ENCODE data around the gene MRPL53. TPM values are rescaled to one million over a fixed set of nuclear protein-coding genes. Genes with fewer than 3 reads are reported as not detected.

MRPL53 gene
- total RNA-seq, 4 donors from 2014 or later, result 26.5 to 48.7 (median 41.5) TPM

GRCh38 chr2:74511104-74511989 is 38.9 kb upstream of the MRPL53 start:
- H3K36me3 ChIP-seq, result no peaks in the 10 kb centered on the region
- DNase-seq (no peak), ATAC-seq (no peak)
- no peaks in the 10 kb centered on the region for H3K9me3 ChIP-seq
- peaks cover 55 to 69% (median 66%) of the 10 kb centered on the region in 3 donors for H3K27me3 ChIP-seq
- no peak overlapping the region for H3K27ac ChIP-seq
- peaks cover 17 to 27% of the 10 kb centered on the region in 2 donors for H3K4me1 ChIP-seq
- TF ChIP-seq POLR2A (IDR thresholded peaks at IDR 0.05), result no peak
- no peak for TF ChIP-seq CTCF (IDR thresholded peaks at IDR 0.05 in 4 of 5, conservative IDR thresholded peaks at IDR 0.05 in 1 of 5)
- in situ Hi-C loops (cut with MboI; ENCODE audit: low sequenced_read_pairs in 4 of 4), result no loop called here
- H3K4me3 ChIP-seq, result no peak overlapping the region
- intact Hi-C loops (cut with DNase I; ENCODE audit: low total_unique reads), result no loop called here

DNA sequence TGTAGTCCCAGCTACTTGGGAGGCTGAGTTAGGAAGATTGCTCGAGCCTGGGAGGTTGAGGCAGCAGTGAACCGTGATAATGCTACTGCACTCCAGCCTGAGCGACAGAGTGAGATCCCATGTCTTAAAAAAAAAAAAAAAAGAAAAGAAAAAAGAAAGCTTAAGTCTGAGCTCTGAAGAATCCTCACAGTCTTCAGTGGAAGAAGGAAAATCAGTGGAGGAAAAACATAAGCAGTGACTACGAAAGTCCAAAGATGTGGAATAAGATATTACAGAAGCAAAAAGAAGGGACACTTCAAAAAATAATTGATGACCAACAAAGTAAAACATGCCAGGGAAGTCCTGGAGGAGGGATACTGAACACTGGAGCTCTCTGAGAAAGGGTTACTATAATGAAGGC is 37.8 kb upstream of the MRPL53 start:
- ATAC-seq (no peak), DNase-seq (no peak)
- no peak overlapping the region for H3K4me3 ChIP-seq
- H3K36me3 ChIP-seq, result peaks cover 0 to 10% of the 10 kb centered on the region in 2 donors
- in situ Hi-C loops (cut with MboI; ENCODE audit: low sequenced_read_pairs in 4 of 4) (no loop called here), intact Hi-C loops (cut with DNase I; ENCODE audit: low total_unique reads) (no loop called here)
- peaks cover 21 to 32% of the 10 kb centered on the region in 2 donors for H3K4me1 ChIP-seq
- H3K27me3 ChIP-seq, result peaks cover 44 to 62% (median 58%) of the 10 kb centered on the region in 3 donors
- no peaks in the 10 kb centered on the region for H3K9me3 ChIP-seq
- H3K27ac ChIP-seq, result no peak overlapping the region
- TF ChIP-seq CTCF (IDR thresholded peaks at IDR 0.05 in 4 of 5, conservative IDR thresholded peaks at IDR 0.05 in 1 of 5) (no peak), POLR2A (IDR thresholded peaks at IDR 0.05) (no peak)

DNA sequence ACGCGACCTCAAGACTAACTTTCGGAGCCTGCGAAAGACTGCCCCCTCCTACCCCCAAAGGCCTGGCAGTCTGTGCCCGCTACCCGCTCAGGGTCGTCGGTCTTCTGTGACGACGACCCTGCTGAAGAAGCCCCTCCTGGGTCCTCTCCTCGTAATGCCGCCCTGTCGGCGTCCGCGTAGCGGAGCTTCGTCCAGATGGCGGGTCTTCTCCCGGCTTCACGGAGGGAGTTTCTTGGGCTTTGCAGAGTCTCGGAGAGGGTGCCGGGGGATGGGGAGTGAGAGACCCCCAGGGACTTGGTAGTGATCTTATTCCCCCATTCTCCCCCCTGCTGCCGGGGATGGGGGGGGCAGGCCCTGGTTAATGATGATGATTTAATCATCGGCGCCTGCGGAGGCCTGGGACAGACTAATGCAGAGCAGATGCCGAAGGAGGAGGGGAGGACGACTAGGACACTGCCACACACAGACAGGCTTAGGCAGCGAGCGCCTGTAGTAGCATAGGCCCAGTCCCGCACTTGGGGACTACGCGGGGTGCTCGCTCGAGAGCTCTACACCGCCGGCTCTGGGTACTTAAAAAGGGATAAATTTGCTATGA is 35.5 kb upstream of the MRPL53 start:
- H3K4me1 ChIP-seq, result peaks cover 25 to 36% of the 10 kb centered on the region in 2 donors
- in situ Hi-C loops (cut with MboI; ENCODE audit: low sequenced_read_pairs in 4 of 4), result no loop called here
- no peaks in the 10 kb centered on the region for H3K9me3 ChIP-seq
- intact Hi-C loops (cut with DNase I; ENCODE audit: low total_unique reads), result loop anchor here (1.0 kb wide), 4 partner anchors 21 to 54 kb away; partner anchors contain the start of genes AUP1, HTRA2 and TTC31
- H3K27ac ChIP-seq, result peak overlapping the region; percentile 92 to 100 (median 98)
- ATAC-seq (peak; percentile 3 to 20), DNase-seq (no peak)
- peak overlapping the region; percentile 75 to 99 (median 84) for H3K4me3 ChIP-seq
- peaks cover 0 to 18% of the 10 kb centered on the region in 2 donors for H3K36me3 ChIP-seq
- TF ChIP-seq POLR2A (IDR thresholded peaks at IDR 0.05) (no peak), CTCF (IDR thresholded peaks at IDR 0.05 in 4 of 5, conservative IDR thresholded peaks at IDR 0.05 in 1 of 5) (no peak)
- H3K27me3 ChIP-seq, result peaks cover 27 to 53% (median 37%) of the 10 kb centered on the region in 3 donors

- Histone ChIP-seq H3K9me3 (no peaks in the 10 kb centered on the region), H3K27me3 (peaks cover 26 to 53% (median 38%) of the 10 kb centered on the region in 3 donors), H3K4me3 (peak within 1 kb of the TSS; percentile 75 to 99 (median 84)), H3K36me3 (peaks cover 0 to 18% of the 10 kb centered on the region in 2 donors), H3K27ac (peak within 1 kb of the TSS; percentile 92 to 100 (median 98)), H3K4me1 (peaks cover 25 to 41% of the 10 kb centered on the region in 2 donors)
- no peak for TF ChIP-seq POLR2A (IDR thresholded peaks at IDR 0.05)
- TF ChIP-seq CTCF (IDR thresholded peaks at IDR 0.05 in 4 of 5, conservative IDR thresholded peaks at IDR 0.05 in 1 of 5), result peak in 4 of 5 experiments; percentile 18 to 29 (median 24)
- in situ Hi-C loops (cut with MboI; ENCODE audit: low sequenced_read_pairs in 4 of 4) (no loop called here), intact Hi-C loops (cut with DNase I; ENCODE audit: low total_unique reads) (loop anchor here (1.0 kb wide), 4 partner anchors 22 to 53 kb away; partner anchors contain the start of genes AUP1, HTRA2 and TTC31)
- DNase-seq, result peak; percentile 98 to 99
- peak; percentile 98 to 99 for ATAC-seq
These were observed 34.9 kb upstream of the MRPL53 start, which contains the start of gene PCGF1 for GRCh38 chr2:74507145-74507925. Gene PCGF1, minus strand, starts transcription at chr2:74507695. Its CDS starts 27 bp downstream, at chr2:74507668.

All from gastrocnemius medialis (tissue), 4 donors.